WERI-Rb-1 (cell line): ENCODE results near the gene LASP1.

Source experiments
- DNase-seq: peaks from one replicate; pipeline ENCODE4 v3.0.0-alpha.2; 2020
- H3K27ac ChIP-seq: fragments of 250-450 bp; sonication (Bioruptor Pico); 2 replicates; pipeline ENCODE4 v1.5.1; 2020; ENCODE audit warnings: mild to moderate bottlenecking, moderate library complexity
- H3K27me3 ChIP-seq: fragments of 250-450 bp; sonication (Bioruptor Pico); 2 replicates; pipeline ENCODE4 v1.5.1; 2021; ENCODE audit warnings: mild to moderate bottlenecking, low read depth, moderate library complexity; ENCODE audit not compliant: insufficient read depth, severe bottlenecking
- H3K36me3 ChIP-seq: fragments of 250-450 bp; sonication (Bioruptor Pico); 2 replicates; pipeline ENCODE4 v1.5.1; 2020; ENCODE audit warnings: mild to moderate bottlenecking, moderate library complexity
- H3K4me3 ChIP-seq: 2 replicates; pipeline ENCODE4 v1.5.1; 2011; ENCODE audit warnings: low read depth, mild to moderate bottlenecking, control low read depth, low read length
- H3K9me3 ChIP-seq: fragments of 250-450 bp; sonication (Bioruptor Pico); 2 replicates; pipeline ENCODE4 v1.5.1; 2021; ENCODE audit warnings: mild to moderate bottlenecking, moderate library complexity; ENCODE audit not compliant: severe bottlenecking
- TF ChIP-seq, protein P1 (sequence below): IDR thresholded peaks from 2 replicates; pipeline ENCODE4 v1.5.1; 2011; ENCODE audit warnings: low read depth, mild to moderate bottlenecking, control low read depth, inconsistent platforms, low read length

The LASP1 gene

DNA sequence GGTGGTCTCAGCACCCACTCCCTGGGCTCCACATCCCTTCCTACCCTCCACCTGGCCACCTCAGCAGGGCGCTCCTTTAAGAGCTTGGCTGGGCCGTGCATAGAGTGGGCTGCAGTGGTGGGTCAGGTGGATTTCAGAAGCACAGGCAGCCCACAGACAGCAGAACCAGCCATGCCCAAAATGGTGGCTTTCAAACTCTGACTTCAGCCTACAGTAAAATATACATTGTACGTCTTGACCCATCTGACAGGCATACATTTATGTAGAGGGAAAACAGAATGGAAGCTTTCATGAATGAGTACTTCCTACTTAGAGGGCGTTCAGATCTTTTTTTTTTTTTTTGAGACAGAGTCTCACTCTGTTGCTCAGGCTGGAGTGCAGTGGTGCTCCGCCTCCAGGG is 29.6 kb downstream of the LASP1 start:
- TF ChIP-seq, protein P1, sequence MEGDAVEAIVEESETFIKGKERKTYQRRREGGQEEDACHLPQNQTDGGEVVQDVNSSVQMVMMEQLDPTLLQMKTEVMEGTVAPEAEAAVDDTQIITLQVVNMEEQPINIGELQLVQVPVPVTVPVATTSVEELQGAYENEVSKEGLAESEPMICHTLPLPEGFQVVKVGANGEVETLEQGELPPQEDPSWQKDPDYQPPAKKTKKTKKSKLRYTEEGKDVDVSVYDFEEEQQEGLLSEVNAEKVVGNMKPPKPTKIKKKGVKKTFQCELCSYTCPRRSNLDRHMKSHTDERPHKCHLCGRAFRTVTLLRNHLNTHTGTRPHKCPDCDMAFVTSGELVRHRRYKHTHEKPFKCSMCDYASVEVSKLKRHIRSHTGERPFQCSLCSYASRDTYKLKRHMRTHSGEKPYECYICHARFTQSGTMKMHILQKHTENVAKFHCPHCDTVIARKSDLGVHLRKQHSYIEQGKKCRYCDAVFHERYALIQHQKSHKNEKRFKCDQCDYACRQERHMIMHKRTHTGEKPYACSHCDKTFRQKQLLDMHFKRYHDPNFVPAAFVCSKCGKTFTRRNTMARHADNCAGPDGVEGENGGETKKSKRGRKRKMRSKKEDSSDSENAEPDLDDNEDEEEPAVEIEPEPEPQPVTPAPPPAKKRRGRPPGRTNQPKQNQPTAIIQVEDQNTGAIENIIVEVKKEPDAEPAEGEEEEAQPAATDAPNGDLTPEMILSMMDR = no peak
- Histone ChIP-seq H3K4me3 (no peak overlapping the region), H3K36me3 (peaks cover 20% of the 10 kb centered on the region), H3K27ac (peak overlapping the region; percentile 76), H3K9me3 (no peaks in the 10 kb centered on the region), H3K27me3 (no peaks in the 10 kb centered on the region)
- DNase-seq = no peak

DNA sequence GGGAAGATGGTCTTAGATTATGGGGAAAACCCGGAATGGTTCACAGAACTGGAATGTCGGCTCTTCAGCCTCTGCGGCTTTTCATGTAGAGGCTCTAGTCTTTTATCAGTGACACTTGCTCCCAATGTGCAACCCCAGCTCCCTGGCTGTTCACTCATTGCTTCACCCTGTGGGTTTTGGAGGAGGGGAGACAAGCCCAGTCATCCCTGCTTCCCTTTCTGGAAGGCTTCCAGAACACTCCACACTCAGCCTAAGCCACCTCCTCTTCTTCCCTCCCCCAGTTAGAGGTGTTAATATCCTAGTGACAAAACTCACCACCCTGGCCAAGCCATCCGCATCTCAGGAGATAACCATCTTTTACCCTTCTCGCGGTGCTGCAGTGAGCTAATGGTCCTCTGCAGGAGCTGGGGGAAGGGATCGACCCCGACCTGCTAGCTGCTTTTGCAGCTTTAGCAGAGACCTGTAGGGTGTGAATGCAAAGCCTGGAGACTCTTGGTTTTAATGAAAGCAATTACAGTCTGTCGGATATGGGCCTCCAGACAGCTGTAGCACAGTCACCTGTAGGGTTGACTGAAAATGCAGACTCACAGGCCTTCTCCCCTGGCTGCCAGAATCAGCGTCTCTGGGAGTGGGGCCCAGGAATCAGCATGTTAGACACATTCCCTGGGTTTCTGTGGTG is 31.3 kb downstream of the LASP1 start:
- H3K36me3 ChIP-seq = peaks cover 24% of the 10 kb centered on the region
- H3K4me3 ChIP-seq = no peak overlapping the region
- no peaks in the 10 kb centered on the region for H3K9me3 ChIP-seq
- H3K27ac ChIP-seq = no peak overlapping the region
- TF ChIP-seq, protein P1 = no peak
- DNase-seq = no peak
- H3K27me3 ChIP-seq = no peaks in the 10 kb centered on the region

DNA sequence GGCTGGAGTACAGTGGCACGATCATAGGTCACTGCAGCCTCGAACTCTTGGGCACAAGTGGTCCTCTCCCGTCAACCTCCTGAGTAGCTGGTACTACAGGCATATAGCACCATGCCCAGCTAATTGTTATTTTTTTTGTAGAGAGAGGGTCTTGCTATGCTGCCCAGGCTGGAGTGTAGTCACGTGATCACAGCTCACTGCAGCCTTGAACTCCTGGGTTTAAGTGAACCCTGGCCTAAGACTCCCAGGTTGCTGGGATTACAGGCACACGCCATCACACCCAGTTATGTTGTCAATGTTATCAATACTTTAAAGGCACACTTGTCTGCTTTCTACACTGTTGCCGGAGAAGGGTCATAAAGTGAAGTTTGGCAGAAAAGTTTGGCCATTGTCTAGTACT is 33.5 kb downstream of the LASP1 start:
- Histone ChIP-seq H3K4me3 (no peak overlapping the region), H3K27ac (no peak overlapping the region), H3K36me3 (peaks cover 23% of the 10 kb centered on the region), H3K27me3 (no peaks in the 10 kb centered on the region), H3K9me3 (no peaks in the 10 kb centered on the region)
- TF ChIP-seq, protein P1 = no peak
- no peak for DNase-seq

DNA sequence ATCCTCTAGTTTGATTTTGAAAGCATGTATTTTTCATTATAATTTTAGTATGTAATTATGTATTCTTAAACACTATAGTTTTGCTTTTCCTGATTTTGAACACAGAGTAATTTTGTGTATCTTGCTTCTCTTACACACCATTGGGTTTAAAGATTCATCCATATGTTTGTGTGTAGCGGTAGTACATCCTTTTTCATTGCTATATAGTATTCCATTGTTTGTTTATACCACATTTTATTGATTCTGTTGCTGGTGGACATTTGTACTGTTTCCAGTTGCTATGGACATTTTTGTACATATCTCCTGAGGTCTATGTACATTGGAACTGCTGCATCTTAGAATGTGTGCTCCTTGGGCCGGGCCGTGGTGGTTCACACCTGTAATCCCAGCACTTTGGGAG is 35.0 kb downstream of the LASP1 start:
- no peak for DNase-seq
- Histone ChIP-seq H3K36me3 (peaks cover 16% of the 10 kb centered on the region; the same call in 1 of the 2 replicates), H3K9me3 (no peaks in the 10 kb centered on the region), H3K27me3 (no peaks in the 10 kb centered on the region), H3K4me3 (no peak overlapping the region), H3K27ac (no peak overlapping the region)
- TF ChIP-seq, protein P1 = no peak

DNA sequence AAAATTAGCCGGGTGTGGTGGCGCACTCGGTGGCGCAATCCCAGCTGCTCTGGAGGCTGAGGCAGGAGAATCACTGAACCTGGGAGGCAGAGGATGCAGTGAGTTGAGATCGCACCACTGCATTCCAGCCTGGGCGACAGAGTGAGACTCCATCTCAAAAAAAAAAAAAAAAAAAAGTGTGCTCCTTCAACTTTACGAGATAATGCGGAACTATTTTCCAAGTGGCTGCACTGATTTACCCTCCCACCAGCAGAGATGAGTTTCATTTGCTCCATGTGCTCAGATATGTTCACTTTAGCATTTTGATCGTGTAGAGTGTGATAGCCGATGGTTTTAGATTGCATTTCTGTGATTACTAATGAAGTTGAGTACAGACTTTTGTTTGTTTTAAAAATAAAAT is 35.5 kb downstream of the LASP1 start:
- Histone ChIP-seq H3K27ac (no peak overlapping the region), H3K27me3 (no peaks in the 10 kb centered on the region), H3K9me3 (no peaks in the 10 kb centered on the region), H3K4me3 (no peak overlapping the region), H3K36me3 (peaks cover 16% of the 10 kb centered on the region; the same call in 1 of the 2 replicates)
- no peak for DNase-seq
- TF ChIP-seq, protein P1 = no peak
